NK-92 treated with Interleukin-12 subunit alpha and Interleukin-12 subunit beta, amount 100 ng/mL, for 24 hours (cell line): ENCODE results near the gene PHPT1.

Experiments
- DNase-seq: peaks from one replicate; lab custom pipeline; 2025; lab: John Stamatoyannopoulos, UW

The PHPT1 gene

DNA sequence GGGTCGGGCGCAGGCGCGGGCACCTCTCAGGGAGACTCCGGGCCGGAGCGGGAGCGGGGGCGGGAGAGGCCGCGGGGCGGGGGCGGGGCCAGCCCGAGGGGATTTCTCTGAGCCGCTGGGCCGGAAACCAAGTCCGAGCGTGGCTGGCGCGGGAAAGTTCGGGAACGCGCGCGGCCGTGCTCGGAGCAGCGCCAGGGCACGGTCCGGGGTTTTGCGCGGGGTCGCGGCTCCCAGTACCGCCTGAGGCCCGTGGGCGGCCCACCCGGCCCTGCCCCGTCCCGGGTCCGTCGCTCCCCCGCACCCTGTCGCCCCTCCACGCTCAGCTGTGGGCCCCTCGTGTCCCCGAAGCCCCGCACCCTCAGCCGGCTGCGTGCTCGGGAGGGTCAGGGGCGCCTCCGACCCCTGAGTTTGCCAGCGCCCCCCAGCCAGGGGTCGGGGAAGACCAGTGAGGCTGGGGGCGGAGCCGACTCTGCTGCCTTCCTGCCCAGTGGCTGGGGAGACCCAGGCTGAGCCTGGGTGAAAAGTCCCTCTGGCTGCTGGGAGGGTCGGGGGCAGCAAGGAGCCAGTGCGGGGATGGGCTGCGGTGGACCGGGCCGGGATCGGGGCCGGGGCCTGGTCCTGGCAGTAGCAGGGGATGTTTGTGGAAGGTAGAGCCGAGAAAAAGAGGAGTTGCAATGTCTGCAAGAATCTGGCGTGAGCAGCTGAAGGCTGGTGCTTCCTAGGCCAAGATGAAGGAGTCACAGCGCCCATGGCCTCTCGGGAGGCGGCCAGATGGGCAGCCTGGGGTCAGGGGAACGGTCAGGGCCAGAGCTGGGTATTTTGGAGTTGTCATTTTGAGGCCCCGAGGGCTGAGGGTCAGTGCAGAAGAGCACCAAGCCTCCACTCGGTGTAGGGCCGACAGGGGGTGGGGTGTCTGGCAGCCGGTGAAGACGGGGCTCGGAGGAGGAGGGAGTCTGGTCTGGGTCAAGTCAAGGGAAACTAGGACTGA lies 37.7 kb downstream of the PHPT1 start:
- no peak for DNase-seq

DNA sequence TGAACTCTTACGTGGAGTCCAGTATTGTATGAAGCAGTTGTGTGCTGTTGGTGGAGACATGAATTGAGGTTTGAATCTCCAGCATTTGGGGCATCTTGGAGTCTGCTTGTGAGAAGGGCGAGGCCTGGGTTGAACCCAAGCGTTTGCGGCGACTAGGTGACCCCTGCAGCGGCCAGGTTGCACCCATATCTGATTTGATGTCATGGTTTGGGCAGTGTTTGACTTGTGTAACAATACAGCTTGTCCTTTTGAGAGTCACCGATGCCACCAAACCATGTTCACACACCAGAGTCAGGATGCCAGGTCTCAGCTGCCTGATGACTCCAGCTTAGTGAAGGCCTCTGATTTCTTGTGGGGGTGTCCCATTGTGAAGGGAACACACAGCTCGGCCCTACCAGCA lies 39.2 kb downstream of the PHPT1 start:
- DNase-seq, result no peak

DNA sequence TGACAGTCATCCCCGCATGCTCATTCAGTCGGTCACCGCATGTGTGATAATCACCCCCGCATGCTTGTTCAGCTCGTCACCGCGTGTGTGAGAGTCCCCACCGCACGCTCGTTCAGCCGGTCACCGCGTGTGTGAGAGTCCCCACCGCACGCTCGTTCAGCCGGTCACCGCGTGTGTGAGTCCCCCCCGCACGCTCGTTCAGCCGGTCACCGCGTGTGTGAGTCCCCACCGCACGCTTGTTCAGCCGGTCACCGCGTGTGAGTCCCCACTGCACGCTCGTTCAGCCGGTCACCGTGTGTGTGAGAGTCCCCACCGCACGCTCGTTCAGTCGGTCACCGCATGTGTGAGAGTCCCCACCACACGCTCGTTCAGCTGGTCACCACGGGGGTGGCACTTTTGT lies 40.6 kb downstream of the PHPT1 start:
- no peak for DNase-seq

DNA sequence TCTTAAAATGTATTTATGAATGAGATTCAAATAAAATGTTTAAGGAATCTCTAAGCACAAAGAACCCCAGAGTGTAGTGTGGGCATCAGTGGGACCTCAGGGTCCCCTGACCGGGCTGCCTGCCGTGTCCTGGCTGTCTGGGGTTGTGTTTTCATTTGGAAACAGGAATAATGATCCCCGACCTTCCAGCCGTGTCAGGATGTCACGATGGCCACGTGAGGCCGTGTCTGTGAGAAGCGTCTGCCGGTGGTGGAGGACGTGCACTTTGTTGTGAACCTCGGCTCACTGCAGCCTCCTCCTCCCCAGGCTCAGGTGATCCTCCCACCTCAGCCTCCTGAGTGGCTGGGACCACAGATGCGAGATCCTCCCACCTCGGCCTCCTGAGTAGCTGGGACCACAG lies 41.5 kb downstream of the PHPT1 start:
- no peak for DNase-seq

DNA sequence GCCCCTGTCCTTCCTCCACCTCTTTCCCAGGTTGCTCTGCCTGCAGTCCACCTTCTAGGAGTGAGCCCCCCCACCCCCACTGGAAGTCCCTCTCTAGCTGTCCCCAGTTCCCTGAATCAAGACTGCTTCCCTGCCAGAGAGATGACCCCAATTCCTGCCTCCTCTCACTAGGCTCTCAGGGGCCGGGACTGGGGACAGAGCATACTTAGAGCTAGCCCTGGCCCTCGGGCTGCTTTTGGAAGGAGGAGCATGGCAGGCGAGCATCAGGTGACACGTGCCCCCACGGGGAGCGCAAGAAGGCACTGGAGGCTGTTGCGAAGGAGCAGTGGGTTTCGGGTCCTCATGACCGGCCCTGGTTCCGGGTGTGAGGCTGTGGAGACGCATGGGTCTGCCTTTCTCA lies 46.8 kb downstream of the PHPT1 start:
- no peak for DNase-seq

DNA sequence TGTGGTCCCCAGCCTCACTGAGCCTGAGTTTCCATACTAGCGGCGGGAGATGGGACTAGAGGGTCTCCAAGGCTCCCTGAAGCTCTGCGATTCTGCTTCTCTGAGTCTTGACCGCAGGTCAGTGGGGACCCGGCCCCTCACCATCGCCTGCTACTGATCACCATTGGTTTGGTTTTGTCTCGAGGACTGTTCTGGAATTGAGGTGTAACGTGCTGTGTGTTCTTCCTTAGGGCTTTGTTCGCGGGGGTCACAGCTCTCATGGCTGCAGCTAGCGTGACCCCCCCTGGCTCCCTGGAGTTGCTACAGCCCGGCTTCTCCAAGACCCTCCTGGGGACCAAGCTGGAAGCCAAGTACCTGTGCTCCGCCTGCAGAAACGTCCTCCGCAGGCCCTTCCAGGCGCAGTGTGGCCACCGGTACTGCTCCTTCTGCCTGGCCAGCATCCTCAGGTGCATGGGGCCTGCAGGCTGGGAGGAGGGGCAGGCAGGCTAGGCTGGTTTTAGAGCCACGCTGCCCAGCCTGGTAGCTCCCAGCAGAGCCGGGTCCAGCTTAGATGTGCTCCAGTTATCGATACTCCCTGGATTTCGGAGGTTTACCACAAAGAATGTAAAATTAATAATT lies 49.4 kb downstream of the PHPT1 start:
- no peak for DNase-seq

DNA sequence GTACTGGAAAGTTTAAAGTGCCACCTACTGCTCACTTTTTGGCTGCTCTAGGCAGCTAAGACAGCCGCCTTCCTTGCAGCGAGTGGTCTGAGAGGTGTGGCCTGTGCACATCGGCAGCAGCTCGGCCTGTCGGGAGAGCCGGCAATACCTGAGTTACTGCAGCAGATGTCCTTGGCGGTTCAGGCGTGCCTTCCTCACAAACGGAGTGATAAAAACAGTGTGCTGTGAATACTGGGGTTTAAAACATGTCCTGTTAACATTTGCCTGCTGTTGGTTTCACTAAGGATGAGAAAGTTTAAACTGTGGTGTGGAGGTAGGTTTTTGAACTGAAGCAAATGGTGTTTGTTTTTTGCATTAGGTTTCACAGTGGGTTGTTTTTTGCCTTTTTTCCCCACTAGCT lies 50.0 kb downstream of the PHPT1 start:
- no peak for DNase-seq

DNA sequence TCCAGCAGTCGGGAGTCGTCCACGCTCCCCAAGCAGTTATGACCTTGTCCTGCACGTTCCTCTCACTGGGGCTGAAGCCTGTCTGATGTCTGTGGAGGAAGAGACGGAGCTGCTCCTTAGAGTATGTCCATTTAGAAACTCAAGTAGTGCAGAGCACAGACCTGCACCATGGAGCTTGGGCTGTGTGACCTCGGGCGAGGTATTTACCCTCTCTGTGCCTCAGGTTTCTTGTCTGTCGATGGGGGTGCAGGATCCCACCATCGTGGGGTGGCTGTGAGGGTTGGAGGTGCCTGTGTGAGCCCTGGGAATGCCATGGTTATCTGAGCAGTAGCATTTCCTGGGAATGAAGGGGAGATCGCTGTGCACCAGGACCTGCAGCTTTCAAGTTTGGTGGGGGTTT lies 51.3 kb downstream of the PHPT1 start:
- no peak for DNase-seq
